ENCODE results near the gene BEST2.

- TF ChIP-seq CEBPB (IDR thresholded peaks at IDR 0.05) (no peak), MAX (IDR thresholded peaks at IDR 0.05) (peak; percentile 87), EP300 (IDR thresholded peaks at IDR 0.05; ENCODE audit: borderline replicate concordance) (peak; percentile 69; the same call in 1 of the 2 replicates), REST (IDR thresholded peaks at IDR 0.05; ENCODE audit: low read depth) (no peak), CREB1 (IDR thresholded peaks at IDR 0.05; ENCODE audit: low read depth) (0 out of 2 replicates have a peak, but pooled peaks have one; percentile 15), FOXM1 (IDR thresholded peaks at IDR 0.05; ENCODE audit: borderline replicate concordance, low read depth) (no peak), YY1 (IDR thresholded peaks at IDR 0.05; ENCODE audit: low read depth) (no peak; the same call in 1 of the 2 replicates), ZBTB7A (IDR thresholded peaks at IDR 0.05; ENCODE audit: low read depth) (peak; percentile 91), RAD21 (IDR thresholded peaks at IDR 0.05; ENCODE audit: low read depth) (no peak), USF1 (IDR thresholded peaks at IDR 0.05) (no peak), TAF1 (IDR thresholded peaks at IDR 0.05; ENCODE audit: low read depth) (peak; percentile 88)
These were observed 50.1 kb downstream of the BEST2 start, which contains the start of the genes PRDX2 and THSD8 for GRCh38 chr19:12801466-12802266.

All from Ishikawa (cell line).